Common myeloid progenitor, CD34-positive (primary cell): ENCODE results near the gene NKD2.
"Not testable (repeated sequence)": the region's sequence is repeated elsewhere in the genome, so short reads cannot be mapped to it uniquely, and the experiment has no call there.

ENCODE experiments used
- CTCF ChIA-PET: fragments of 350-600 bp; sonication (Branson Sonifier 250); formaldehyde crosslinking; loops from one replicate; lab custom pipeline; 2021; ENCODE audit warnings: antibody characterized with exemption; lab: Charles Lee
- POLR2A ChIA-PET: fragments of 350-600 bp; sonication (Branson Sonifier 250); formaldehyde crosslinking; loops from one replicate; lab custom pipeline; 2021; ENCODE audit warnings: antibody characterized with exemption; lab: Charles Lee
- DNase-seq, 3 donors: peaks; one replicate each; pipeline versions ENCODE4 v3.0.0 to v3.0.0-alpha.2; 2013
- H3K27ac ChIP-seq, 2 experiments: 1 replicate in 1 of 2; 2 replicates in 1 of 2; pipeline ENCODE4 v1.7.0; 2013; ENCODE audit warnings: inconsistent platforms in 2 of 2, low read length in 2 of 2, mild to moderate bottlenecking in 2 of 2, low read depth in 1 of 2, moderate library complexity in 1 of 2; ENCODE audit not compliant: severe bottlenecking in 2 of 2, insufficient read depth in 1 of 2, poor library complexity in 1 of 2
- H3K27me3 ChIP-seq, 5 experiments: replicated peaks in 2 of 5; 1 replicate in 3 of 5; 2 replicates in 2 of 5; pipeline versions ENCODE4 v1.6.1 to v1.7.0; 2013; ENCODE audit warnings: low read length in 4 of 5, mild to moderate bottlenecking in 2 of 5, moderate library complexity in 2 of 5, inconsistent platforms in 1 of 5; ENCODE audit not compliant: insufficient read depth in 5 of 5, control insufficient read depth in 4 of 5
- H3K36me3 ChIP-seq, 4 experiments: 1 replicate in 2 of 4; 2 replicates in 2 of 4; pipeline versions ENCODE4 v1.6.1 to v1.7.0; 2013; ENCODE audit warnings: low read length in 3 of 4, control low read depth in 1 of 4, mild to moderate bottlenecking in 1 of 4; ENCODE audit not compliant: control insufficient read depth in 4 of 4, insufficient read depth in 4 of 4
- H3K4me1 ChIP-seq, 4 experiments: 1 replicate in 3 of 4; 2 replicates in 1 of 4; pipeline versions ENCODE4 v1.6.1 to v1.7.1; 2013; ENCODE audit warnings: low read length in 3 of 4, mild to moderate bottlenecking in 3 of 4, control low read depth in 1 of 4, inconsistent platforms in 1 of 4, moderate library complexity in 1 of 4; ENCODE audit not compliant: control insufficient read depth in 4 of 4, insufficient read depth in 4 of 4; ENCODE audit errors: control extremely low read depth in 1 of 4
- H3K4me3 ChIP-seq, 7 experiments: 1 replicate in 4 of 7; 2 replicates in 3 of 7; pipeline versions ENCODE4 v1.5.1 to v1.7.0; 2013; ENCODE audit warnings: mild to moderate bottlenecking in 7 of 7, low read length in 6 of 7, moderate library complexity in 6 of 7, inconsistent platforms in 2 of 7, low read depth in 2 of 7, control low read depth in 1 of 7; ENCODE audit not compliant: insufficient read depth in 4 of 7, control insufficient read depth in 1 of 7; ENCODE audit errors: extremely low read depth in 1 of 7
- H3K9me3 ChIP-seq, 5 experiments: 1 replicate in 4 of 5; 2 replicates in 1 of 5; pipeline versions ENCODE4 v1.6.1 to v1.7.1; 2013; ENCODE audit warnings: low read length in 4 of 5, mild to moderate bottlenecking in 2 of 5, inconsistent platforms in 1 of 5, low read depth in 1 of 5, moderate library complexity in 1 of 5; ENCODE audit not compliant: control insufficient read depth in 4 of 5, insufficient read depth in 2 of 5; ENCODE audit errors: control extremely low read depth in 1 of 5
- WGBS: methylation state at CpG from one replicate; pipeline ENCODE4 v1.1.5; 2013; ENCODE audit not compliant: insufficient coverage; 5-methylcytosine and 5-hydroxymethylcytosine counted together

The NKD2 gene

DNA sequence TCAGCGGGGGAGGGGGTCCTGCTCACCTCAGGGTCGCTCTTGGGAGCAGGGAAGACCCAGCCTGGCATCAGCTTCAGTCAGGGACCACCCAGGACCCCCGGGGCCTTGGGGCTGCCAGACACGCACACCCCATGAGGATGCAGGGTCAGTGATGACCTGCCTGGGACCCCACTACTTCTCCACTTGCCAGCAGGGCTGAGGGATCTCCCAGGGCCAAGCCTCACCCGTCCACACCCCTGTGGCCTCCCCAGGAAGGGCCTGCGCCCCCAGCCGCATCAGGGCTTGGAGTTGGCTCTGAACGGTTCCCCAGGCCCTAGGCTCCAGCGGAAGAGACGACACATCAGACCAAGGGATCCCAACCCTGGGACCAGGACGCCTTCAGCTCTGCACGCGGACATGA lies 69.6 kb downstream of the NKD2 start:
- Histone ChIP-seq H3K27me3 (no peaks in the 10 kb centered on the region), H3K27ac (no peak overlapping the region), H3K4me1 (no peaks in the 10 kb centered on the region), H3K9me3 (no peaks in the 10 kb centered on the region), H3K4me3 (no peak overlapping the region), H3K36me3 (peaks cover 0 to 84% (median 53%) of the 10 kb centered on the region in 4 experiments)
- WGBS, result 100% methylated on average over 12 of the region's 13 CpGs
- ChIA-PET CTCF (no interaction called here), POLR2A (no interaction called here)
- no peak for DNase-seq

- CTCF ChIA-PET, result no interaction called here
- Histone ChIP-seq H3K27ac (no peak overlapping the region), H3K36me3 (peaks cover 0 to 84% (median 52%) of the 10 kb centered on the region in 4 experiments), H3K4me3 (no peak overlapping the region), H3K9me3 (no peaks in the 10 kb centered on the region), H3K4me1 (no peaks in the 10 kb centered on the region), H3K27me3 (no peaks in the 10 kb centered on the region)
- WGBS, result 94% methylated on average over 18 of the region's 23 CpGs
- POLR2A ChIA-PET, result no interaction called here
- DNase-seq, result no peak
These were observed 70.2 kb downstream of the NKD2 start for GRCh38 chr5:1078851-1079250.

DNA sequence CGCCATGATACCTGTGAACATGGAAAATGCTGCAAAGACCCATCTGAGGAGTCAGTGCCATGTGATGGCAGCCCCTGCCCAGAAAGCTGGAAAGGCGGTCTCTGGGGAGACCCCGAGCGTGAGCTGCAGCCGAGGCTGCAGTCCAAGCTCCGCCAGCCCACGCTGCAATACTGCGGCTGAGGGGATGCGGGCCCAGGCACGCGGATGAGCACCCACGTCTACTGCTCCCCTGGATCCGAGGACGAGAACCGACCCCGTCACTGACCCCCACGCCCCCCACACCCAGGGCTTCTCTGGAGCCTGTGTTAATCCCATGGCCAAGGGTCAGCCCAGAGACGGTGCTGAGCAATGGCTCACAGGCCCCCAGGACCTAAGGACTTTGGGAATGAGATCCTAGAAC lies 70.9 kb downstream of the NKD2 start:
- 95% methylated on average over 18 of the region's 18 CpGs for WGBS
- CTCF ChIA-PET, result no interaction called here
- no peak for DNase-seq
- no peaks in the 10 kb centered on the region for H3K4me1 ChIP-seq
- H3K27me3 ChIP-seq, result no peaks in the 10 kb centered on the region
- peaks cover 0 to 84% (median 52%) of the 10 kb centered on the region in 4 experiments for H3K36me3 ChIP-seq
- POLR2A ChIA-PET, result no interaction called here
- H3K27ac ChIP-seq, result no peak overlapping the region
- no peaks in the 10 kb centered on the region for H3K9me3 ChIP-seq
- no peak overlapping the region for H3K4me3 ChIP-seq

DNA sequence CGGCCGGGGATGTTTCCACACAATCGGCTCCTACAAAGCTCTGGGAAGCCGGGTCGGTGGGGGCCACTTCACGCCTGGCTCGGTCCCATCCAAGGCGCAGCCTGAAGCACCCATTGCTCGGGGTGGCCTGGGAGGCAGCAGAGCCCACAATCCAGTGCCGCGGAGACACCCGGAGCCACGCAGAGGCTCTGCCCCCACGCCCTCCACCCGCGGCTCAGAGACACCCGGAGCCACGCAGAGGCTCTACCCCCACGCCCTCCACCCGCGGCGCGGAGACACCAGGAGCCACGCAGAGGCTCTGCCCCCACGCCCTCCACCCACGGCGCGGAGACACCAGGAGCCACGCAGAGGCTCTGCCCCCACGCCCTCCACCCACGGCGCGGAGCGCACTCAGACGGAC lies 71.4 kb downstream of the NKD2 start:
- ChIA-PET POLR2A (no interaction called here), CTCF (no interaction called here)
- H3K9me3 ChIP-seq, result no peaks in the 10 kb centered on the region
- H3K36me3 ChIP-seq, result peaks cover 0 to 84% (median 52%) of the 10 kb centered on the region in 4 experiments
- H3K27me3 ChIP-seq, result no peaks in the 10 kb centered on the region
- no peak overlapping the region for H3K27ac ChIP-seq
- no peaks in the 10 kb centered on the region for H3K4me1 ChIP-seq
- WGBS, result 97% methylated on average over 21 of the region's 35 CpGs
- no peak for DNase-seq
- H3K4me3 ChIP-seq, result no peak overlapping the region

DNA sequence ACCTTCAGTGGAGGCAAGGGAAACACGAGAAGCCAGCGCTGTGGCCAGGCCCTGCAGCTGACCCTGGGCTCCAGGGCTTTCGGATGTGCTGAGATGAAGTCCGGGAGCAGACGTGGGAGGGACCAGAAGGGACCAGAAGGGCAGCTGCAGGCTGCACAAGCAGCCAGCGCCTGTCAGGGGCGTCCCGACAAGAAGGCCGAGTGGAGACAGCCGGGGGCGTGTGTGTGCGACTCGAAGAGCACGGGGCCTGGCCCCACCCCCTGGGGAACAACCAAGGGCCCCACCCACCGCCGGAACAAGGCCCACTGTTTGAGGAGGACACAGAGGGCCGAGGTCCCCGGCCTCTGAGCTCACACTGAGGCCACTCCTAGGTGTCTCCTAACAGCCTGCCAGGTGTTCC lies 71.8 kb downstream of the NKD2 start:
- no peak for DNase-seq
- H3K4me3 ChIP-seq, result no peak overlapping the region
- H3K36me3 ChIP-seq, result peaks cover 0 to 83% (median 53%) of the 10 kb centered on the region in 4 experiments
- no peaks in the 10 kb centered on the region for H3K4me1 ChIP-seq
- 97% methylated on average over 18 of the region's 18 CpGs for WGBS
- ChIA-PET POLR2A (no interaction called here), CTCF (no interaction called here)
- H3K27me3 ChIP-seq, result no peaks in the 10 kb centered on the region
- no peak overlapping the region for H3K27ac ChIP-seq
- no peaks in the 10 kb centered on the region for H3K9me3 ChIP-seq

- no peak for DNase-seq
- Histone ChIP-seq H3K9me3 (no peaks in the 10 kb centered on the region), H3K27ac (no peak overlapping the region), H3K4me3 (no peak overlapping the region), H3K4me1 (no peaks in the 10 kb centered on the region), H3K36me3 (peaks cover 0 to 83% (median 53%) of the 10 kb centered on the region in 4 experiments), H3K27me3 (no peaks in the 10 kb centered on the region)
- ChIA-PET POLR2A (no interaction called here), CTCF (no interaction called here)
- WGBS, result 95% methylated on average over 26 of the region's 26 CpGs
These were observed 72.9 kb downstream of the NKD2 start for GRCh38 chr5:1081519-1081918.

GRCh38 chr5:1083026-1083425 lies 74.4 kb downstream of the NKD2 start:
- peaks cover 0 to 83% (median 54%) of the 10 kb centered on the region in 4 experiments for H3K36me3 ChIP-seq
- H3K27ac ChIP-seq, DNase-seq, H3K4me3 ChIP-seq, H3K27me3 ChIP-seq, H3K9me3 ChIP-seq, H3K4me1 ChIP-seq: not testable (repeated sequence)
- WGBS, result 97% methylated on average over 11 of the region's 15 CpGs
- ChIA-PET POLR2A (interaction anchor here (0.8 kb wide), 1 partner anchor 152 kb away, joined by 3 read pairs; no protein-coding TSS in a partner anchor), CTCF (interaction anchor here (1.2 kb wide), 1 partner anchor 17 kb away, joined by 4 read pairs; no protein-coding TSS in a partner anchor)
